GM18951 (cell line): ENCODE data around the gene FAIM2.

Experiments
- POLR2A ChIP-seq: IDR thresholded peaks from 4 replicates; pipeline ENCODE4 v1.6.1; 2011; ENCODE audit warnings: mild to moderate bottlenecking; ENCODE audit not compliant: insufficient read length, insufficient read depth; ENCODE audit errors: extremely low read depth
- in situ Hi-C: fragments of 300-500 bp; cut with MboI; formaldehyde crosslinking; loops from one replicate; pipeline ENCODE4 v1.12.0; 2022; ENCODE audit warnings: low sequenced_read_pairs, mixed read lengths, inconsistent platforms; ENCODE audit not compliant: unreplicated experiment

FAIM2 gene

GRCh38 chr12:49902399-49903350 lies 1.0 kb downstream of the FAIM2 start:
- TF ChIP-seq POLR2A, result no peak
- in situ Hi-C loops, result no loop called here

GRCh38 chr12:49901986-49902385 lies 1.7 kb downstream of the FAIM2 start:
- in situ Hi-C loops, result no loop called here
- no peak for TF ChIP-seq POLR2A

- no peak for TF ChIP-seq POLR2A
- in situ Hi-C loops, result no loop called here
Measured at GRCh38 chr12:49901026-49901425, 2.7 kb downstream of the FAIM2 start.

DNA sequence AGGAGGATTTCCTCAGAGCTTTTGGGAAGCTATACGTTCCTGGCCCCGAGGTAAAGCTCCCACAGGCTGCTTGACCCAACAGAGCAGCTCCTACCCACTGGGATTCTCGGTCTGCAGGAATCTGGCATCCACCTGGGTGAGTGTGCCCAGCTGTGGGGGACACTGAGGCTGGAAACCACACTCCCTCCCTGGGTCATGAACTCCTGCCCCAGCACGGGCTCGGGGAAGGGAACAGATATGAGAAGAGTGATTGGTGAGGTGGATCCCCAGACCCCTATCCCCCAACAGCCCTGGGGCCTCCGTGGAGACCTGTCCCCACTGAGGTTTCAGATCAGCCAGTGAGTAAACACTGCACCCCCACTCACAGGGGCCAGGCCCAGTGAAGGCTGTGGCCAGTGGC lies 3.3 kb downstream of the FAIM2 start:
- no peak for TF ChIP-seq POLR2A
- in situ Hi-C loops, result no loop called here

DNA sequence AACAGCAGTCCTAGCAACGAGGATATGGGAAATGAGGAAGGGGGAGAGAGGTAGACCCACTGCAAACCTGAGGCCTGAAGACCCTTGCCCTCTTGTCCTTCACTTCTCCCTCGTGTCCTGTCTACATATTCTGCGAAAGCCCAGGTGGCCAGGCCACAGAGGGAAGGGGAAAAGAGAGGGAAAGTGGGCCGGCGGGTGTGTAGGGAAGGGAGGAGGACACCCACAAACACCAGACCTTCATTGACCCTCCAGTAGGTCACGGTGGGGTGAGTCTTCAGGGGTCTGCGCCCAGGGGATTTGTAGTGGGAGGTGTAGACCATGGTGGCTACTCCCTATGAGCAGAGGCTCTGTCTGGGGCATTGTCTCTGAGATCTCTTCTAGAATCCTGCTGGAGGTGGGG lies 3.8 kb downstream of the FAIM2 start:
- in situ Hi-C loops, result no loop called here
- TF ChIP-seq POLR2A, result no peak

- no peak for TF ChIP-seq POLR2A
- in situ Hi-C loops, result no loop called here
Measured at GRCh38 chr12:49899286-49899843, 4.3 kb downstream of the FAIM2 start.

- no peak for TF ChIP-seq POLR2A
- in situ Hi-C loops, result no loop called here
Measured at GRCh38 chr12:49897276-49897675, 6.4 kb downstream of the FAIM2 start.

DNA sequence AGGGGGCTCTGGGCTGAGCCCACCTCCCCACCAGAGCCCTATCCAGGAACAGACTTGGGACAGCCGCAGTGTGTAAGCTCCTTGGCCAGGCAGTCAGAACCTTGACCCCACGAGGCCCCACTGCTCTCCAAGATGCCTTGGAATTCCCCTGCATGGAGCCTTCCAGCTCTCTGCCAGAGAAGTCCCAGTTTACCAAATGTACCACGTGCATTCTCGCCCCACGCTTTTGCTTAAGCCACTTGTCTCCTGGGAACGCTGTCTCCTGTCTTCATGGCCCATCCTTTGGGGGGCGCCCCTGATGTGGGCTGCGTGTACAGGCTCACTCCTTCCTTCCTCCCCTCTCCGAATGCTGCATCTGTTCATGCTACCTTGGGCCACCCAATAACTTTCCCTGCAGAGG lies 7.9 kb downstream of the FAIM2 start:
- in situ Hi-C loops, result no loop called here

DNA sequence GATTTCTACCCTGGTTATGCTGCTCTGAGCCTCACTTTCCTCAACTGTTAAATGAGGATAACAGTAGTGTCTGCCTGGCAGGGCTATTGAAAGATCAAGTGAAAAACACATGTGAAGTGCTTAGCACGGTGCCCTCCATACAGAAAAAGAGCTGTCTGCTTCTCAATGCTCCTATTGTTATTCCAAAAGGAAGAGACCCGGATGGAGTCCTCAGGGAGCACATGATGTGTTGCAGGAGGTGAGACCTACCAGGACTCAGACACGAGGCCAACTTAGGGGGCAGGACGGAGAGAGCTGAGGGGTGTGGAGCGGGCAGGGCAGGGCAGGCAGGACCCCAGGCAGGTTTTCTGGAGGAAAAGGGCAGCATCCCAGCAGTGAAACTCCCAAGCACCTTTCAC lies 8.9 kb downstream of the FAIM2 start:
- no peak for TF ChIP-seq POLR2A
- in situ Hi-C loops, result no loop called here

More for the DNA sequence above, 7.9 kb downstream of the FAIM2 start:
- no peak for TF ChIP-seq POLR2A

- TF ChIP-seq POLR2A, result no peak
- in situ Hi-C loops, result no loop called here
Measured at GRCh38 chr12:49893753-49894750, 9.6 kb downstream of the FAIM2 start.

- in situ Hi-C loops, result no loop called here
Measured at GRCh38 chr12:49892732-49893317, 10.9 kb downstream of the FAIM2 start.

DNA sequence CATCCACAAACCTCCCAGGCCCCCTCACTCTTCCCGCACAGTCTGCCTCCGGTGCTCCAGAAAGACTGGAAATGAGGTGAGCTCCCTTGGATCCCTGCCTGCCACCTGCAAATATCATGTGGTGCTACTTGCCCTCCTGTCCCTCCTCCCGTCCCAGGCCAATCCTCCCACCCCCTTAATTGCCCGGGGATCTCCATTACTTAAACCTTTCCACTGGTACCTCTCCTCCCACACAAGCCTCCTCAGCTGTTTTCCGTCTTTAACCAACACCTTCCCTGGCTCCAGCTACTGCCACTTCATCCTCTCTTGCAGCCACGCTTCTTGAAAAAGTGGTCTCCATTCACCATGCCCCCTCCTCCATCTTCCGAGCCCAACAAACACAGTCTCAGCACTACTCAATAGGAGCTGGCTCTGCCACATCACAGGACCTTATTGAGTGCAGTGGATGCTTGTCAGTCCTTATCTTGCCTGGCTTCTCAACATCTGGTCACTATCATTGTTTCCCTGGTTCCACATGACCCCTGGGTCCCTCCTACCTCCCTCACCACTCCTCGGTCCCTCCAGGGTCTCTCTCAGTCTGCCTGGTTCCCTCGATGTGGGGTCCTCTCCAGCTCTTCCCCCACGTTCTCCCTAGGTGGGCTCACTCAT lies 11.5 kb downstream of the FAIM2 start:
- no peak for TF ChIP-seq POLR2A
- in situ Hi-C loops, result no loop called here

More at GRCh38 chr12:49892732-49893317, 10.9 kb downstream of the FAIM2 start:
- no peak for TF ChIP-seq POLR2A
